Measurements from ENCODE around the gene LRP1B. TPM values are rescaled to one million over a fixed set of nuclear protein-coding genes. Genes with fewer than 3 reads are reported as not detected.

LRP1B gene
- polyA plus RNA-seq, 1 donor: 1.0 TPM

DNA sequence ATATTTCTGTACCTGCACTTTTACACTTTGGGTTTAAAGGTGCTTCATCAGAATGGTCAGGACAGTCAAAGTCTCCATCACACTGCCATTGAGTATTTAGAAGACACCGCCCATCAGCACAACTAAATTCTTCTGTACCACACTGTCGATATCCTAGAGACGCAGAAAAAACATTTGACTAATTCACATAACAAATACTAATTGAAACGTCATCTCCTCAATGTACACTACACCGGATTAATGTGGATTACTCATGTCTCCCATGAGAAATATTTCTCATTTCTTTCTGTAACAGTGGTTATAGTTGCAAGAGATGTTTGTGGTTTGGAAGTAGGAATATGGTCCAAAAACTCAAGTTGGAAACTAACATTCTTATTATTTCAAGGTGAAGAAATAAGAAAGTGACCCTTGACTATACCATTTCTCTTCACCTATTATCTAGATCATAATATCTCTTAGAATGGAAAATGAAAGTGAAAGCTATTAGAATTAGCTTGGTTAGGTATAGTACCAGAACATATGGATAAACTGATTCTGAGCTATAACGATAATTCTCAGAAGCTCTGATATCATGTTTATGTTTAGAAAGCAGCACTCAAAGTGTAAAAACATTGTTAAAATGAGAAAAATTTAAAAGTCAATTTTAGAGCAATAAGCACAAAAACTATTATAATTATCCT is 1627.7 kb downstream of the LRP1B start:
- DNase-seq: no peak
- peaks cover 2% of the 10 kb centered on the region for H3K4me1 ChIP-seq (ENCODE audit: control insufficient read depth, insufficient read depth, low read length)
- 83% methylated on average over 1 of the region's 6 CpGs for WGBS (ENCODE audit: insufficient coverage, low lambda C conversion rate)
- H3K9me3 ChIP-seq (ENCODE audit: control insufficient read depth, low read depth, low read length): no peaks in the 10 kb centered on the region
- no peak overlapping the region for H3K4me3 ChIP-seq (ENCODE audit: low read length)
- no peaks in the 10 kb centered on the region for H3K27me3 ChIP-seq (ENCODE audit: control insufficient read depth, insufficient read depth, low read length)
- no peak overlapping the region for H3K27ac ChIP-seq (ENCODE audit: low read length)
- H3K36me3 ChIP-seq (ENCODE audit: control insufficient read depth, insufficient read depth, low read length): no peaks in the 10 kb centered on the region

DNA sequence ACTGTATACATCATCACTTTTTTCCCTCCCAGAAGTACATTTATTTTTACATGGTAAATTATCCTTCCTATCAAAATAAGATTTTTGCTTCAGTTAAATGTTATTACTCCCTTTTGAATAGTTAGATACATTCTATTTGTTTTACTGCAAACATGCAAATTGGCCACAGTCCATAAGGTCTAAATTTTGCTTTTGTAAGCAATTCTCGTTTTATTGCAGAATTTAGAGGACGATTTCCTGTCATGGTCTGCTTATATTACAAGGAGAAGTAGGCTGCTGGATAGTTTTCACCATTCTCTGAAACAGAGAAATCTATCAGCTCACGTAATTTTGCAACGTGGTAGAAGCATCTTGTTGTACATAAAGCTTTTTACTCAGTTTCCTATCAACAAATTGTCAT is 1632.5 kb downstream of the LRP1B start:
- H3K9me3 ChIP-seq (ENCODE audit: control insufficient read depth, low read depth, low read length): no peaks in the 10 kb centered on the region
- no peaks in the 10 kb centered on the region for H3K36me3 ChIP-seq (ENCODE audit: control insufficient read depth, insufficient read depth, low read length)
- WGBS (ENCODE audit: insufficient coverage, low lambda C conversion rate): no CpG with 5 or more reads among the region's 4 CpGs
- H3K27ac ChIP-seq (ENCODE audit: low read length): no peak overlapping the region
- no peaks in the 10 kb centered on the region for H3K27me3 ChIP-seq (ENCODE audit: control insufficient read depth, insufficient read depth, low read length)
- DNase-seq: no peak
- H3K4me3 ChIP-seq (ENCODE audit: low read length): no peak overlapping the region
- H3K4me1 ChIP-seq (ENCODE audit: control insufficient read depth, insufficient read depth, low read length): no peaks in the 10 kb centered on the region

DNA sequence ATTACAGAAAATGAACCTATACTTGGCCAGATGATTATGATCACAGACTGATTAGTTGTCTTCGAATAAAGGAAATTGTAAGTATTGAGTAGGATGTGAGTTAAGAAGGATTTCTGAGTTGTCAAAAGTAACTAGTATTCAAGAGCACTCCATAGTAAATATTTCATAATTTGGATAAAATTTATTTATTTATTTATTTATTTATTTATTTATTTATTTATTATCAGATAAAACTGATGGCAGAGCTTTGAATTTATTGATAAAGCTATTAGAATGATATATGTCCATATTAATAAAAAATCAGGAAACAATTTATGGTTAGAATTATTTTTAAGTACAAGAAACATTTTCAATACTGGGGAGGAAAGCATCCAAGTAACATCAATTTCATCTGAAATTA is 1634.1 kb downstream of the LRP1B start:
- Histone ChIP-seq H3K4me3 (ENCODE audit: low read length) (no peak overlapping the region), H3K36me3 (ENCODE audit: control insufficient read depth, insufficient read depth, low read length) (no peaks in the 10 kb centered on the region), H3K27ac (ENCODE audit: low read length) (no peak overlapping the region), H3K9me3 (ENCODE audit: control insufficient read depth, low read depth, low read length) (no peaks in the 10 kb centered on the region), H3K4me1 (ENCODE audit: control insufficient read depth, insufficient read depth, low read length) (no peaks in the 10 kb centered on the region), H3K27me3 (ENCODE audit: control insufficient read depth, insufficient read depth, low read length) (no peaks in the 10 kb centered on the region)
- DNase-seq: no peak
- WGBS (ENCODE audit: insufficient coverage, low lambda C conversion rate): 100% methylated on average over 1 of the region's 1 CpG

DNA sequence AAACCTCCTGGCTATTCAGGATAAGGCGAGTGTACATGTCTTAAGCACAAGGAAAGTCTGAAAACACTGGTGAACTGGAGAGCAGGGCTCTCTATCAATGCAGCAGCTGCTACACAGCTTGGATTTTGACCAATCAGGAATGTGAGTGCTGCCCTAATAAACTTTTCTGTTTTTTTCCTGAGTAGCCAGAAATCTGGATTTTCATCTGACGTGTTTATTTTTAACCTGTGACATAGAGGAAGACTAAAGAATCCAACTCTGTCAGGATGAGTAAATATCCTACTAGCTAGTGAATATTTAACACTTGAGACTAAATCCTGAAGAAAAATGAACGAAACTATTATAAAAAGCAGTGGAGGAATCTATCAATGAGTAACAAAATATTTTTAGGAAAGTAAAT is 1638.9 kb downstream of the LRP1B start:
- 33% methylated on average over 1 of the region's 3 CpGs for WGBS (ENCODE audit: insufficient coverage, low lambda C conversion rate)
- H3K4me3 ChIP-seq (ENCODE audit: low read length): no peak overlapping the region
- no peak overlapping the region for H3K27ac ChIP-seq (ENCODE audit: low read length)
- H3K36me3 ChIP-seq (ENCODE audit: control insufficient read depth, insufficient read depth, low read length): no peaks in the 10 kb centered on the region
- no peaks in the 10 kb centered on the region for H3K27me3 ChIP-seq (ENCODE audit: control insufficient read depth, insufficient read depth, low read length)
- no peaks in the 10 kb centered on the region for H3K9me3 ChIP-seq (ENCODE audit: control insufficient read depth, low read depth, low read length)
- no peak for DNase-seq
- H3K4me1 ChIP-seq (ENCODE audit: control insufficient read depth, insufficient read depth, low read length): no peaks in the 10 kb centered on the region

DNA sequence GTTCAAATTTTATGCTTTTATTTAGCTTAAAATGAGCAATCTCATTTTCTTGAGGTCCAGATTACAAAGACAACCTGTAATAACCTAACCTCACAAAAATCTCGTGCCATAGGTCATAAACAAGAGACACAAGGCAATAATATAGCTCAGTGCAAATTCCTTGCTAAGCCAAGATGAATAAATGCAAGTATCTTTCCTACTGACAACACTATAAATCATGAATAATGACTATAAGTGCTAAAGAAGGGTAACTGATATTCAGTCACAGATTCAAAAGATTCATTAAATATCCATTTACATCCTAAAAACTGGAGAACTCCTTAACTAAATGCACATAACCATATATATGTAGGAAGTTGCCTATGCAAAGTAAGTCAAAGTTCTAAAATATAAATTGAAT is 1641.6 kb downstream of the LRP1B start:
- WGBS (ENCODE audit: insufficient coverage, low lambda C conversion rate): no CpG with 5 or more reads among the region's 1 CpG
- H3K9me3 ChIP-seq (ENCODE audit: control insufficient read depth, low read depth, low read length): no peaks in the 10 kb centered on the region
- H3K27ac ChIP-seq (ENCODE audit: low read length): no peak overlapping the region
- DNase-seq: no peak
- H3K4me1 ChIP-seq (ENCODE audit: control insufficient read depth, insufficient read depth, low read length): no peaks in the 10 kb centered on the region
- no peaks in the 10 kb centered on the region for H3K36me3 ChIP-seq (ENCODE audit: control insufficient read depth, insufficient read depth, low read length)
- no peak overlapping the region for H3K4me3 ChIP-seq (ENCODE audit: low read length)
- H3K27me3 ChIP-seq (ENCODE audit: control insufficient read depth, insufficient read depth, low read length): no peaks in the 10 kb centered on the region

DNA sequence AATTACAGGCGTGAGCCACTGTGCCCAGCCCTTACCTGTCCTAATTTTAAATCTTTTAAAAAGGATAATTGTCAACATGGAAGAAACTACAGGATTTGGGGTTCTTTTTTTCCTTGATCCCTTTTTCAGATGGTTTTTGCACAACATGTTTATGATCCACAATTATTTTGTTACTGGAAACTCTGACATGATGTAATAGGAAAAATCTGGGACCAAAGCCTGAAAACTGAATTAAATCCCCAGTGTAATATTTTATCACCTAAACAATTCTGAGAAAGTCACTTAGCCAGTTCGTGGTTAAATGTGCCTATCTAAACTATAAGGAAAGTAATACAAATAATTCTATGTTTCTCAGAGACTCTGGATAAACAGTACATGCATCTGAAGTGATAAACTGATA is 1649.7 kb downstream of the LRP1B start:
- no peaks in the 10 kb centered on the region for H3K27me3 ChIP-seq (ENCODE audit: control insufficient read depth, insufficient read depth, low read length)
- WGBS (ENCODE audit: insufficient coverage, low lambda C conversion rate): 100% methylated on average over 1 of the region's 2 CpGs

DNA sequence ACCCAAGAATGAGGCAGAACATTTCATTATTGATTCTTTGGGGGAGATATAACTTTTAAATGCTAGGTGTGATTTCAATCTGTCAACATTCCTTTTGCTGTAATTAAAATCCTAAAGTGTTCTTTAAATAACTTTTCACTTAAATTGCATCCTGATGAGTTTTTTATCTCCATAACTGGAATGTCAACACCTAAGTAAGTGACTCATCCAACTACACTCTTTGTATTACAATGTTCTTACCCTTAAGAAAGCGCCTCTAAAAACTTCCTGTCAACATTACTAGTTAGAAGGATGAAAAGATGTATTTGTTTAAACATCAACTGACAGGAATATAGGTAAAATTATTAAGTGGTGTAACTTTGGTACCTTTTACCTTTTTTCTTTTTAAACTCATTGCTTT is 1657.0 kb downstream of the LRP1B start:
- Histone ChIP-seq H3K9me3 (ENCODE audit: control insufficient read depth, low read depth, low read length) (no peaks in the 10 kb centered on the region), H3K4me3 (ENCODE audit: low read length) (no peak overlapping the region), H3K27me3 (ENCODE audit: control insufficient read depth, insufficient read depth, low read length) (no peaks in the 10 kb centered on the region), H3K4me1 (ENCODE audit: control insufficient read depth, insufficient read depth, low read length) (no peaks in the 10 kb centered on the region), H3K36me3 (ENCODE audit: control insufficient read depth, insufficient read depth, low read length) (no peaks in the 10 kb centered on the region), H3K27ac (ENCODE audit: low read length) (no peak overlapping the region)
- WGBS (ENCODE audit: insufficient coverage, low lambda C conversion rate): 43% methylated on average over 1 of the region's 1 CpG
- DNase-seq: no peak

More for the DNA sequence above, 1649.7 kb downstream of the LRP1B start:
- Histone ChIP-seq H3K27ac (ENCODE audit: low read length) (no peak overlapping the region), H3K36me3 (ENCODE audit: control insufficient read depth, insufficient read depth, low read length) (no peaks in the 10 kb centered on the region), H3K4me1 (ENCODE audit: control insufficient read depth, insufficient read depth, low read length) (peaks cover 2% of the 10 kb centered on the region), H3K4me3 (ENCODE audit: low read length) (no peak overlapping the region), H3K9me3 (ENCODE audit: control insufficient read depth, low read depth, low read length) (no peaks in the 10 kb centered on the region)
- DNase-seq: no peak

DNA sequence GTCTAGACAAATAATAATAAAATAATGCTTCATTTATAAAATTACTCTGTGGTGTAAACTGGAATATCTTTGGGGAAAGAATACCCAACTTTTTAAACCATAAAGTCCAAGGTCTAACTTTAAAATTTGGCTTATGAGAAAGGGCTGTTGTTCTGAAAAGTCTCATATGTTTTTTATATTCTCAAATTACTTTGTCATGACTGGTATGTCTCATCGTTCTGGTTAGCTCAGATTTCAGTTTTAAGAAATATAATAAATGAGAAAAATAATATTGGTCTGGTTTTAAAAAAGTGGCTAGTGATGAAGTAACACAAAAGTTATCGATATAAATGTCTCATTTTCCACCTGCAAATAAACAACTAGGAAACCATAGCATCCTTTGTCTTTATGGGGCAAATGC is 1658.1 kb downstream of the LRP1B start:
- Histone ChIP-seq H3K27ac (ENCODE audit: low read length) (no peak overlapping the region), H3K4me1 (ENCODE audit: control insufficient read depth, insufficient read depth, low read length) (no peaks in the 10 kb centered on the region), H3K4me3 (ENCODE audit: low read length) (no peak overlapping the region), H3K27me3 (ENCODE audit: control insufficient read depth, insufficient read depth, low read length) (no peaks in the 10 kb centered on the region), H3K36me3 (ENCODE audit: control insufficient read depth, insufficient read depth, low read length) (no peaks in the 10 kb centered on the region), H3K9me3 (ENCODE audit: control insufficient read depth, low read depth, low read length) (no peaks in the 10 kb centered on the region)
- WGBS (ENCODE audit: insufficient coverage, low lambda C conversion rate): 74% methylated on average over 2 of the region's 2 CpGs
- DNase-seq: no peak

DNA sequence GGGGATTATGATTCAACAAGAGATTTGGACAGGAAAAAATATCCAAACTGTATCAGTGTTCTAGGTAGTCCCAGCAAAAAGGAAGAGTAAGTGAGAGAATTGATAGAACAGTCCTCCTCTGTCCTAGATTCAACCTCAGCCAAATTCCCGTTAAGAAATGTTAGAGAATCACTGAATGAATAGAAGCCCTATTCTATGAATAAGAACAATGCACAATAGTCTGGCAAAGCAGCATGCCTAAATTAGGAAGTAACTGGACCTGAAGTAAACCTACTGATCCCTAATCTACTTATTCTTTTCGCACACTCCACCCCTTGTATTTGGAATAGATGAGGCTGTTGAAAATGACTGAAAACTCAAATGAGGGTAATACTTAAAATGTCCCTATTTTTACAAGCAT is 1665.5 kb downstream of the LRP1B start:
- Histone ChIP-seq H3K36me3 (ENCODE audit: control insufficient read depth, insufficient read depth, low read length) (no peaks in the 10 kb centered on the region), H3K27ac (ENCODE audit: low read length) (no peak overlapping the region), H3K4me1 (ENCODE audit: control insufficient read depth, insufficient read depth, low read length) (no peaks in the 10 kb centered on the region), H3K9me3 (ENCODE audit: control insufficient read depth, low read depth, low read length) (no peaks in the 10 kb centered on the region), H3K4me3 (ENCODE audit: low read length) (no peak overlapping the region), H3K27me3 (ENCODE audit: control insufficient read depth, insufficient read depth, low read length) (no peaks in the 10 kb centered on the region)
- WGBS (ENCODE audit: insufficient coverage, low lambda C conversion rate): no CpG with 5 or more reads among the region's 2 CpGs
- no peak for DNase-seq

DNA sequence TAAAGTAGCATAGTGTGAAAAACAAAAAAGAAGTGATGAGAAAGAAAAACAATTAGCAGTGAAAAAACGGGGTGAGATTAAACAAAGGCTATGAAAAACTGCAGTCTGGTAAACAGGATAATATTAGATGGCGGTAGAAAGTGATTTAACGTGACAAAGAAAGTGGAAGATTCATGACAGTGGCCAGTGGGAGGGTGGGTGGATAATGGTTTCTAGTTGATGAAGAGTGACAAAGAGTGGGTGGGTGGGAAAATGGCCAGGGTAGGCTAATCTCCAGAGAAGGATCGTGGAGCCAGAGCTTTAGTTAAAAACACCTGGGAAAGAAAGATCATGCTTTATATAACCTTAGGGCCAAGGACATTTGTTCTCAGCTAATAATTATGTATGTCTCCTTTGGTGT is 1667.8 kb downstream of the LRP1B start:
- Histone ChIP-seq H3K27me3 (ENCODE audit: control insufficient read depth, insufficient read depth, low read length) (no peaks in the 10 kb centered on the region), H3K4me3 (ENCODE audit: low read length) (no peak overlapping the region), H3K27ac (ENCODE audit: low read length) (no peak overlapping the region), H3K36me3 (ENCODE audit: control insufficient read depth, insufficient read depth, low read length) (no peaks in the 10 kb centered on the region), H3K9me3 (ENCODE audit: control insufficient read depth, low read depth, low read length) (no peaks in the 10 kb centered on the region), H3K4me1 (ENCODE audit: control insufficient read depth, insufficient read depth, low read length) (no peaks in the 10 kb centered on the region)
- no peak for DNase-seq
- 59% methylated on average over 1 of the region's 4 CpGs for WGBS (ENCODE audit: insufficient coverage, low lambda C conversion rate)

DNA sequence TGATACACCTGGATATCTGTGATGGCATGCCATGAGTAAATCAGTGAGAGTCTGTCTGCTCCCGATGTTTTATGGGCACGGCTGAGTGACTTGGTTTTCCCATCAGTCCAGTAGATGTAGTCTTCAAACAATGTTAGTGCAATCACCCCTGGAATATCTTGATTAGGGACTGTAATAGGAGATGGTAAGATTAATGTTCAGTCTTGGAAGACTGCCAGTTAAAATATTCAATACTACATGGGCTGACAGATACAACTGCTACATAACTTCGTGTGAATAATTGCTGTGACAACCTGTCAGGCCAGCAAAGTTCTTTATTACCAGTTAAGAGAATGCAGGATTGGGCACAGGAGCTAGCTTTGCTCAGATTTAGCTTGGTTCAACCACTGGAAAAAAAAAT is 1673.3 kb downstream of the LRP1B start:
- no peak for DNase-seq
- Histone ChIP-seq H3K36me3 (ENCODE audit: control insufficient read depth, insufficient read depth, low read length) (no peaks in the 10 kb centered on the region), H3K4me1 (ENCODE audit: control insufficient read depth, insufficient read depth, low read length) (no peaks in the 10 kb centered on the region), H3K9me3 (ENCODE audit: control insufficient read depth, low read depth, low read length) (no peaks in the 10 kb centered on the region), H3K27ac (ENCODE audit: low read length) (no peak overlapping the region), H3K4me3 (ENCODE audit: low read length) (no peak overlapping the region), H3K27me3 (ENCODE audit: control insufficient read depth, insufficient read depth, low read length) (no peaks in the 10 kb centered on the region)
- WGBS (ENCODE audit: insufficient coverage, low lambda C conversion rate): no CpG with 5 or more reads among the region's 3 CpGs

All from large intestine (tissue), 3 donors.